ENCODE results near the gene WNT8B.
A peak's percentile ranks its signal among the peaks of the same experiment; 100 is the strongest.

The WNT8B gene, protein sequence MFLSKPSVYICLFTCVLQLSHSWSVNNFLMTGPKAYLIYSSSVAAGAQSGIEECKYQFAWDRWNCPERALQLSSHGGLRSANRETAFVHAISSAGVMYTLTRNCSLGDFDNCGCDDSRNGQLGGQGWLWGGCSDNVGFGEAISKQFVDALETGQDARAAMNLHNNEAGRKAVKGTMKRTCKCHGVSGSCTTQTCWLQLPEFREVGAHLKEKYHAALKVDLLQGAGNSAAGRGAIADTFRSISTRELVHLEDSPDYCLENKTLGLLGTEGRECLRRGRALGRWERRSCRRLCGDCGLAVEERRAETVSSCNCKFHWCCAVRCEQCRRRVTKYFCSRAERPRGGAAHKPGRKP

DNA sequence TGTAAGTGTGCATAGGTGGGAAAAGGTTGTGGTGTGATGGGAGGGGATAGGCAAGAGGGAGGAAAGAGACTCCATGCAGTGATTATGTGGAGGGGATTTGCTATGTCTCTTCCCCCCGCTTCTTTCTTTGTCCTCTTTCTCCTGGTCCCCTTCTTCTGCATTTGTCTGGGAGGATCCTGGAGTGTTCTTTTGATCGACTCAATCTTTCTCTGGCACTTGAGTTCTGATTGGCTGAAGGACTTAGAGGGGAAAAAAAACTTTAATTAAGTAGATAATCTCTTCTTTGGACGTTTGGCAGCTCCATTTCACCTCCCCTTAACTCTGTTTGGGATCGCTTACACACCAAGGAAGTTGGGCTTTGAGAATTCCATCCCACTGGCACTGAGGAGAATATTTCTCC is at the start of gene WNT8B:
Gene WNT8B, plus strand, starts transcription at position 301 of the 400 bp plus-strand sequence. CDS start 160 bp downstream, outside the sequence.
- DNase-seq (ENCODE audit: low read depth, low spot score), result no peak

DNA sequence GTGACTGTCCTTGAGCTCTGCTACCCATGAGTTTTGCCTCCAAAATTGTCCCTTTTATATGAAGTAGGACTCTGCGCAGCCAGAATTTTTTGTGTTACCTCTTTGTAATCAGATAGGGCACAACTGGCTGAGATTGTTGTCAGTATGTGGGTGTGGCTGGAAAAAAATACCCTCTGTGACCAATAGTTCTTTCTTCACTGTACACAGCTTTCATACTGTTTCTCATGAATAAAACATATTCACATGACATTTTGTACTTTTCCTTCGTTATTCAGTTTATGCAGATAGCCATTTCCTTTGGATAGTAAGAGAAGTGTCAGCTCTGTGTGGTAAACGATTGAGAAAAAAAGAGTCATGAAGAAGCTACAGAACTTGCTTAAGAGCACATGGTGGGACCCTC is 49.6 kb upstream of the WNT8B start:
- DNase-seq (ENCODE audit: low read depth, low spot score), result no peak

DNA sequence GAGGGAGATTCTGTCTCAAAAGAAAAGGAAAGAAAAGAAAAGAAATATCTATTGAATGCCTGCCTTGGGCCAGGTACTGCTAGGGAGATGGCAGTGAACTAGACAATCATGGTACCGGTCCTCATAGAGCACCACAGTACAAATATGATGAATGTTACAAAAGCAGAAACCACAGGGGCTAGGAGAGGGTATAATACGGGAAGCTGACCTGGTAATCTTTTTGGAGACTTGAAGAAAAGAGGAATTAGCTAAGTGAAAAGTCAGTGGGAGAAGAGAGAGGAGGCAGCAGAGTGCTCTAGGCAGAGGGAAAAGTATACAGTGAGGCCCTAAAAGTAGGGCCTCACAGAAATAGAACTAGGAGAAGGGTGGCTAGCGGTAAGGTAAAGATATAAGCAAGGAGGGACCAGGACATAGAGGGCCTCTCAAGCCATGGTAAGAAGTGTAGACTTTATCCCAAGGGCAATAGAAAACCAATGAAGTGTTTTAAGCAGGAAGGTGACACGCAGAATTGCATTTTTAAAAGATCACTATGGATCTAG is 42.8 kb upstream of the WNT8B start:
- no peak for DNase-seq (ENCODE audit: low read depth, low spot score)

DNA sequence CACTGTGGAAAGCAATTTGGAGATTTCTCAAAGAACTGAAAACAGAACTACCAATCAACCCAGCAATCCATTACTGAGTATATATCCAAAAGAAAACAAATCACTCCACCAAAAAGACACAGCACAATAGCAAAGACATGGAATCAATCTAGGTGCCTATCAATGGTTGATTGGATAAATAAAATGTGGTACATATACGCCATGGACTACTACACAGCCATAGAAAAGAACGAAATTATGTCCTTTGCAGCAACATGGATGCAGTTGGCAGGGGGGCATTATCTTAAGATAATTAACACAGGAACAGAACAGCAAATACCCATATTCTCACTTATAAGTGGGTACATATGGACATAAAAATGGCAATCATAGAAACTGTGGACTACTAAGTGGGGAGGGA is 35.4 kb upstream of the WNT8B start:
- DNase-seq (ENCODE audit: low read depth, low spot score), result no peak

DNA sequence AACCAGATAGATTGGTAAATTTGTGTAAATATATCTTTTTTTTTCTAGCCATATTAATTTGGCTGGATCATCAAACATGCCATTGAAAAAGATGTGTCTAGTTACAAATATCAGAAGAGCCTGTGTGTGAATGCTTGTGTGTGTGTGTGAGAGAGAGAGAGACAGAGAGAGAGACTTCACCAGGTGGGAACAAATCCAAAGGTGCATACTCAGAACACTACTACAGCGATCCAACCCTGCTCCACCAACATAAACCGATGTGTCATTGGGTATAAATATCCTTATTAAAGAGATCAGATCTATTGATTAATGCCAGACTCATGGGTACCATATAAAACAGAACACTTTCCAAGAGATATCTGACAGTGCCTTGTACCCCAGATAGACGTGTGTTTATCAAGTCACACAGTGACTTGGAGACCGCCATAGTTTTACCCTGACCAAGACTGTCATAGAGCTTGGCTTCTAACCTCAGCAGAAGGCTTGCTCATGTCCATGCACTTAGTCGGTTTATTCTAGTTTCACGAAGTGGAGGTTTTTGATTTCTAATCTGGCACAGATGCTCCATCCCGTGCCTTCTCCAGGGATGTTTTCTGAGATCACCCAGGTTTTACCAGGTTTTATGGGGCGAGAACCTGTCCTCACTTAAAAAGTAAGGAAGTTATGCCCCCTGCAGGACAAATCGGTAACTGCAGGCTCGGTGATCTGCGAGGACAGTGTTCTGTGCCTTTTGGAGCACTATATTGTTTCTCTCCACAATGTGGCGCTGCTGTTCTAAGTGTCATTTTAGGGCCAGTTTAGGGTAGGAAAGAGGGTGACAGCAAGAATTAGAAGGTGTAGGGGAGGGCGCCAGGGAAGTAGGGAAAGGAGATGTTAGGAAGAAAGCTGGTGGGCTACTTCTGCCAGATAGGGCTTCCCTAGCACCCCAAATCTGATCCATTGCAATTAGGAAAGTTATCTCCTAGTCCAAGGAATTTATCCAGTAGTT is 29.3 kb upstream of the WNT8B start:
- DNase-seq (ENCODE audit: low read depth, low spot score), result peak; percentile 84

DNA sequence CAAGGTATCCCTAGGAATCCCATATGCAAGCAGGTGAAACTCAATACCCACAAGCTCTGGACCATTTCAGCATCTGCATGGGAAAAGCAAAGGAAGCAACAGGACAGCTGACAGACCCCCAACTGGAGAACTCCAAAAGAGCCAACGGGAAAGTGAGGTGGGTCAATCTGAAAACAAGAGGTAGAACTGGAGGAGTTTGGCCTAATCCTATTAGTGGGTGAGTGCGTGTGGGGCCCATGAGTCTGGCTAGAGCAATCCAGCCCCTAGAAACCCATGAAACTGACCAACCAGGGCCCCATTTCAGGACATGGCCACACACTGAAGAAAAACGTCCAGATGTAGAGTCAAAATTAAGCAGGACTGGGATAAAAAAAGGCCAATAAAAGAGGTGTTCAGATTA is 26.6 kb upstream of the WNT8B start:
- DNase-seq (ENCODE audit: low read depth, low spot score), result no peak

DNA sequence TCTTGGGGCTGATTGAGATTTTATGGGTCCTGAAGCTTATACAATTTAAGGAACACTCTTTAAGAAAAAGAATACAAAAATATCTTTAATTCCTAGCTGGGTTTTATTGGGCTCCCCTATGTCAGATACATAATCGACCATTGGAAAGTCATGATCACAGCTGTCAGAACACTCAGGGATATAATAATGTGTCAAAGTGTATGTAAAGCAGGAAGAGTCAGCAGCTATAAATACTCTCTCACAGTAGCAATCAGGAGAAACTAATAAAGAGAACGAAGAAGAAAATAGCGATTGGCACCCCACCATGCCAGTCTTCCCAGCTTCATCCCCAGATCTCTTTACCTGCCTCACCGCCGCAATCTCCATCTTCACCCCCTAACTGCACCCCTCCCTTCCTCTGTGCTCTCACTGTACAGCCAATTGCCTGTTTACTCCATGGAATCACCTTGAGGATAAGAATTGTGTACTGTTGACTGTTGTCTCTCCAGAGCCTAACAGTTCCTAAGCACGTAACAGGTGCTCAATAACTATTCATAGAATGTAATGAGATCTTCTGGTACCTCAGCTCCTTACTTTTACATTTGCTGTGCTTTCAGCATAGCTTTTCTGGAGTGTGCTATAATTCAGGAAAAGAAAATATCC is 24.0 kb upstream of the WNT8B start:
- DNase-seq (ENCODE audit: low read depth, low spot score), result no peak

DNA sequence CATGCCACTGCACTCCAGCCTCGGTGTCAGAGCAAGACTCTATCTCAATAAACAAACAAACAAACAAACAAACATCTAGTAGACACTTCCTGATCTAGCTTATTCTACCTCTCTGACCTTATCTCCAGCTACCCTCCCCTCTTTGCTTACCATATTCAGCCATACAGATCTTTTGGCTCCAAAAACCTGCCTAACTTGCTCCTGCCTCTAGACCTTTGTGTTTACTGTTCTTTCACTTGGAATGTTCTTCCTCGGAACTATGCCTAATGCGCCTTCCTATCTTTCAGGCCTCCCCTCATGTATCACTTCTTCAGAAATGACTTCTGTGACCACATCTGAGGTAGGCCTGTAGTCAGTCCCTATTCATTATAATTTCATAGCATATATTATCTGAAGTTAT is 20.3 kb upstream of the WNT8B start:
- no peak for DNase-seq (ENCODE audit: low read depth, low spot score)

DNA sequence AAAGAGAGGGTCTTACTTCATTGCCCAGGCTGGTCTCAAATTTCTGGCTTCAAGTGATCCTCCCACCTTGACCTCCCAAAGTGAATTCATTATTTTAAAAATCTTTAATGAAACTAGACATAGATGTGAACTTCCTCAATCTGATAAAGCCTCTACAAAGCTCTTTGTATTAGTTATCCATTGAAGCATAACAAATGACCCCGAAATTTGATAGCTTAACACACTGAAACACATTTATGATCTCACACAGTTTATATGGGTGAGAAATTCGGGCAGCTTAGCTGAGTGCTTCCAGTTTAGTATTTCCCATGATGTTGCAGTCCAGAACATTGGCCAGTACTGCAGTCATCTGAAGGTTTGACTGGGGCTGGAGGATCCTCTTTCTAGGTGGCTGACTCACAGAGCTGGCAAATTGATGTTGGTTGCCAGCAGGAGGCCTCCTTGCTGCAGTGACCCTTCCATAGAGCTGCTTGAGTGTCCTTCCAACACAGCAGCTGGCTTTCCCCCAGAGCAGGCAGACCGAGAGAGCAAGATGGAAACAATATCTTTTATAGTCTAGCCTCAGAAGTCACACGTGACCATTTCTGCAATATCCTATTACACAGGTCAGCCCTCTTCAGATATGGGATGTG is 16.6 kb upstream of the WNT8B start:
- no peak for DNase-seq (ENCODE audit: low read depth, low spot score)

DNA sequence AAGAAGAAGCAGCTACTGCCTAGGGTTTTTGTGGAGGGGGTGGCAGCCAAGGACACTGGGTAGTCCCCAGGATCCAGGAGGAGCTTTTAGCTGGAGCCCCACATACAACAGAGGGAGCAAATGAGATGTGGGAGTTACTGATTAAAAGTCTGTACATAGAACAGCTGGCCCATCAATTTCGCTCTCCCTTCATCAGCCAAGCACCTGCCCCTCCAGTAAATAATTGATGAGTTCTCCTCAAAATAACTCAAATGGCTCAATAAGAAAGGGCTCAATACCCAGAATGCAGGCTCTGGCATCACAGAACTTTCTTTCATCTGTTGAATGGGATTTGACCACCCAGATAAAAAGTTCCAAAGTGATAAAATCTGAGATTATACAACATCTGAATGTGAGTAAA is 15.1 kb upstream of the WNT8B start:
- DNase-seq (ENCODE audit: low read depth, low spot score), result no peak

DNA sequence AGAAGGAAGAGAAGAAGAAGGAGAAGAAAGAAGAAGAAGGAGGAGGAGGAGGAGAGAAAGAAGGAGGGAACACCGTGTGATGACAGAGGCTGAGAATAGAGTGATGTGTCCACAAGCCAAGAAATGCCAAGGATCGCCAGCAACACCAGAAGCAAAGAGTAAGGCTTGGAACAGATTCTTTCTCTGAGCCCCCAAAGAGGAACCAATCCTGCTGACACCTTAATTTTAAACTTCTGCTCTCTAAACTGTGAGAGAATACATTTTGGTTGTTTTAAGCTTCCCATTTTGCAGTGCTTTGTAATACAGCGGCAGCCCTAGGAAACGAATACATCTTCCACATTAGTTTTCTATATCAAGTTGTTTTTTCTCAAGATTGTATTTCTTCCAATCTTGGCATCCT is 13.9 kb upstream of the WNT8B start:
- DNase-seq (ENCODE audit: low read depth, low spot score), result no peak

DNA sequence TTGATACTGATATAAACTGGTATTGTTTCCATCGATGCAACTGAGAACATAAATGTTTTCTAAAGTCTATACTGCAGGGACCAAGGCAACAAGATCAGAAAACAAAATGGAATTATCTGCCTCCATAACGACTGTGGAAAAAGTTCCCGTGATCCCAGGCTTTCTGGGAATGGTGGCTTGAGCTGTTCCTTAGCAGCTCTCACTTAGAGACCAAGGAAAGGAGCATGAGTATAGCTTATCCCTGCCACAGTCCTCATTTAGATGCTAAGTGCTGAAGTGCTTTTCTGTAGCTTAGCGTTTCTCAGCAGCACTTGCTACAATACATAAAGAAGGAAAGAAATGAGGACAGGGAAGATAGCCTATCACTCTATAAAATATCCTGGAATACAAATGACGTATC is 5.5 kb downstream of the WNT8B start:
- no peak for DNase-seq (ENCODE audit: low read depth, low spot score)

DNA sequence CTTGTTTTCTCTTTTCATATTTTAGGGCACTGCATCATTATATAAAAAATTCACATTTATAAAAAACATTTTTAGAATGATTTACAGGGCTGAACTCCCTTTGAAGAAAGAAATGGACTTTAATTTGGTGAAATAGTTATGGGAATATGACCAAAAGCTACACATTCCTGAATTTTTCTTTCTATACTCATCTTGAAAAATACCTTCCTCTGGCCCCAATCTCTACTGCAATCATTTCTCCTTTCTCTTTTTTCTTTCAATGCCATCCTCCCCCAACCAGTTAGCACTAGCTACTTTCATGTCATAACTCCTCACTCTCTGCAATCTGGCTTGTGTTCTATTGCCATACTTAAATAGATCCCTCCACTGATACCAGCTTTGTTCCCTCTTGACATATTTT is 6.2 kb downstream of the WNT8B start:
- DNase-seq (ENCODE audit: low read depth, low spot score), result no peak

DNA sequence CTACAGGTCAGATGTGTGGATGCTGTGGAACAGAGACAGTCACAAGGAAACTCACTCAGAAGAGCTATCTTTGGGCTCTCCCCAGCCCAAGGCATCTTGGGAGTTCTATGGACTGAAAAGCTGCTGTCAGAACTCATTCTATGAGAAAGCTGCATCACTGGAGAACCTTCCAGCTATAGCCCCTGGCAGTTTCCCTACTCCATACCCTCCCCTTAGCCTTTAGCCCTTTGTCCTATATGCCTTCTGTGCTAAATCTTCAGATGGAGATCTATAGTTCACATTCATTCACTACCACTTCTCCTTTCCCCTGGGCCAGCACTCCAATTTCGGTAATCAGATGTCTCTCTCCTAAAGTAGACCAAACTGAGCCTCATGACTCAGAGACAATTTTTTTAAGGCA is 6.9 kb downstream of the WNT8B start:
- no peak for DNase-seq (ENCODE audit: low read depth, low spot score)

DNA sequence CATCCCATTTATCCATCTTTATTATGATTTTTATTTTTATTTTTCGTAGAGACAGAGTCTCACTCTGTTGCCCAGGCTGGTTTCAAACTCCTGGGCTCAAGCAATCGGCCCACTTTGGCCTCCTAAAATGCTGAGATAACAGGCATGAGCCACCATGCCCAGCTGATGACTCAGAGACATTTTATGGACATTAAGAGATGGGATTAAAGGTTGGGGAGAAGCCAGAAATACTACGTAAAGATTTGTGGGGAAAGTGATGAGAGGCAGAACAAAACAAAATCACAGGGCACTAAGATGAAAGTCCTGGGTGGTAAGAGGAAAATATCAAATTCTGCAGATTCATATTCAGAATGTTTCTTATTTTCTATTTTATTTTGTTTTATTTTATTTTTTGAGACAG is 7.6 kb downstream of the WNT8B start:
- no peak for DNase-seq (ENCODE audit: low read depth, low spot score)

DNA sequence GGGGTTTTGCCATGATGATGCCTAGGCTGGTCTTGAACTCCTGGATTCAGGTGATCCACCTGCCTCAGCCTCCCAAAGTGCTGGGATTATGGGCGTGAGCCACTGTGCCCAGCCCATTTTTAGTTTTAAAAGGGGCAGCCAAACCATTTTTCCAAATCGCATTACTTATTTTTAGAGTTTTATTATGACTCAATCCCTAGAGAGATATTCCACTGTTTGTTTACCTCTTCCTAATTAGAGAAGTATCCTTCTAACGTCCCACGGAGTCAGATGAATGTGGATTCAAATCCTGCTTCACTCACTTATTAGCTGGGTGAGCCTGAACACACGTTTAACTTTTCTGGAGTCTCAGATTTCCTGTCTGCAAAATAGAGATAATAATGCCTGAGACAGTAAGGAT is 15.2 kb downstream of the WNT8B start:
- no peak for DNase-seq (ENCODE audit: low read depth, low spot score)

DNA sequence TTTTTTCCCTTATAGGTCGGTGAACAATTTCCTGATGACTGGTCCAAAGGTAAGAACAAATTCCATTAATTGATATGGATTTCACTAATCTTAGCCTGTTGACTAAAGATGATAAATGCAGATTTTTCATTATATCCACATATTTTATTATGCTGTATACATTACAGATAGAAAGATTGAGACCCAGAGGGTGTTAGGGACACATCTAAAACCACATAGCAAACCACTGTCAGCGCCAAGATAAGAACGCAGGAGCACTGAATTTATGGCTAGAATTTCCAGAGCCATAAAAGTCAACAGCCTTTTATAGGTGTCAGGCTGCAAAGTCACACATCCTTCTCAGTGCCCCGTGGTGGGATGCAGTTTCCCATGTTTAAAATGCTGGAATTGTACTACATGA is 16.2 kb downstream of the WNT8B start:
- DNase-seq (ENCODE audit: low read depth, low spot score), result no peak

DNA sequence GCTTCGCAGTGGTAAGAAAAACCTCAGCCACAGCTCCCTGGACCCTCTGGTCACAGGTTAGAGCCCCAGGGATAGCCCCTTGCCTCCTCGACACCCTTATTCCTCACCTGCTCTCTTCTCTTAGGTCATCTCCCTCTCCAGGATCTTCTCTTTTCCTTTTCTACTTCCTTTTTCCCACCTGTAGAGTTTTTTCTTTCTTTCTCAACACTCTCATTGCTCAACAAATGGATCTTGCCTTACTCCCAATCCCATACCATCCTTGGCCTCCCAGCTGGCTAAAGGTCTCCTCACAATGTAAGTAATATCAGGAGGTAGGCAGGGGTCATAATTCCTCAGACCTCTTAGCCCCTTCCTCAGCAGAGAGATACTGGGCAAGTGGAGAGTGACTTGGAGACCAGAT is 17.2 kb downstream of the WNT8B start:
- no peak for DNase-seq (ENCODE audit: low read depth, low spot score)

DNA sequence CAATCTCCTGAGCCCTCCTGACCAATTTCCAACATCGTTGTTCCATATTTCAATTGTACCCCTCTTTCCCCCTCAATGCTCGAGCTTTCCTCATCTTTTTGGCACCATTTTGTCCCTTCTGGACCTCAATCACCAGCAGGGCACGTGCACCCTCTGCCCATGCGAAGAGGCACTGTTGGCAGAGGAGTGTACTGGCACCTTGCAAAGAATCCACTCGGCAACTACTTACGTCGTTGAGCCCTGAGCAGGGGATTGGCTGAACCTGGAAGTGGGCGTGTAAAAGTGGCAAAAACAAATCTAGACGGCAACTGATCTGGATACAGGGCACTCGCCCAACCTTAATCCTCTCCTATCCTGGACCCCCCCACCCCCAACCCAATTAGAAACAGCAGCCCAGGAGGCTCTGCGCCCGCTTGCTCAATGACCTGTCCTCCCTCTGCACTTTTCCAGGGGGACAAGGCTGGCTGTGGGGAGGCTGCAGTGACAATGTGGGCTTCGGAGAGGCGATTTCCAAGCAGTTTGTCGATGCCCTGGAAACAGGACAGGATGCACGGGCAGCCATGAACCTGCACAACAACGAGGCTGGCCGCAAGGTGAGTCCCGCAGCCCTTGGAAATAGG is 18.8 kb downstream of the WNT8B start:
- DNase-seq (ENCODE audit: low read depth, low spot score), result peak; percentile 71

DNA sequence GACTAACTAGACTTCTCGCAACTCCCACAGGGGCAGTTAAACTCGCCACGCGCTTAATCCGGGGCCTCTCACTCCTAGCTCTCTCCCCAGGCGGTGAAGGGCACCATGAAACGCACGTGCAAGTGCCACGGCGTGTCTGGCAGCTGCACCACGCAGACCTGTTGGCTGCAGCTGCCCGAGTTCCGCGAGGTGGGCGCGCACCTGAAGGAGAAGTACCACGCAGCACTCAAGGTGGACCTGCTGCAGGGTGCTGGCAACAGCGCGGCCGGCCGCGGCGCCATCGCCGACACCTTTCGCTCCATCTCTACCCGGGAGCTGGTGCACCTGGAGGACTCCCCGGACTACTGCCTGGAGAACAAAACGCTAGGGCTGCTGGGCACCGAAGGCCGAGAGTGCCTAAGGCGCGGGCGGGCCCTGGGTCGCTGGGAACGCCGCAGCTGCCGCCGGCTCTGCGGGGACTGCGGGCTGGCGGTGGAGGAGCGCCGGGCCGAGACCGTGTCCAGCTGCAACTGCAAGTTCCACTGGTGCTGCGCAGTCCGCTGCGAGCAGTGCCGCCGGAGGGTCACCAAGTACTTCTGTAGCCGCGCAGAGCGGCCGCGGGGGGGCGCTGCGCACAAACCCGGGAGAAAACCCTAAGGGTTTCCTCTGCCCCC is 19.5 kb downstream of the WNT8B start:
- peak; percentile 71 for DNase-seq (ENCODE audit: low read depth, low spot score)

DNA sequence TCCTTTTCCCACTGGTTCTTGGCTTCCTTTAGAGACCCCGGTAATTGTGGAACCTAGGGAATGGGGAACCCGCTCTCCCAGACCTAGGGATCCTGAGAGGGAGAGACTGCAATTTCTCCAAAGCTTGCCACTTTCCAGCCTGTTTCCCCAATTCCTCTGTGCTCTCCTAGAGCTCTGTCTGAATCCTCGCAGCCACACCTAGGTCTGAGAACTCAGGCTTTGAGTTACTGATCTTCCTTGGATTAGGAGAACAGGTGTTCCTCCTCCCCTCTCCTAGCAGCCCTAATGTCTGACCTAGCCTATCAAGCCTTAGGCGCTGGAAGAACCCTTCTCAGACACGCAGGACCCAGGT is 20.0 kb downstream of the WNT8B start:
- DNase-seq (ENCODE audit: low read depth, low spot score), result no peak
